Stimulated activated CD4-positive, alpha-beta T cell treated with anti-CD3 and anti-CD28 coated beads, Interleukin-1b, Interleukin-23, amount 100 ng/mL, for 4 hours (primary cell): Measurements from ENCODE around the gene AATK.

Source experiments
- DNase-seq, 2 donors: peaks; one replicate each; pipeline ENCODE4 v3.0.0-alpha.2; 2020; ENCODE audit warnings: low read depth in 2 of 2

The AATK gene

DNA sequence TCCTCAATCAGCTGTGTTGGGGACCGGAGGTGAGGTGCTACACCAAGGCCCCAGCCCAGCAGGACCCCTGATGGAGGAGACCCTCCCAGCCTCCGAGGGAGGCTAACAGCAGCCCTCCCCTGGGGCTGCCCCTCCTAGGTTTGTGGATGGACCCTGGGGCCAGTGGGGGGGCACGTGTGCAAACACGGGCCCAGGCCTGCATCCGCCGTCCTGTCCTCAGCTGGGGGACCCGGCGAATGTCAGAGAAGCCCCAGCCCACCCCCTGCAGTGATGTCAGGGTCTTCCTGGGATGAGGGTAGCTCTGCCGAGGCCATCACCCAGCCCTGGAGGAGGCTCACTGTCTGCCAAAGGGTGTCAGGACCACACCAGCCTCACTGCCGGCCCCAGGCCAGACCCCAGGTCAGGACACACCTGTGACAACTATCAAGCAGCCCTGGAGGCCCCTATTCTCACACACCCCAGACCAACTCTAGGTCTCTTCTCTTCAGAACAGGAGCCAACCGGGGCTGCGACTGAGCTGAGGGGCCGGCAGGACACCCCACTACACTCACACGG is 30.0 kb upstream of the AATK start:
- no peak for DNase-seq

DNA sequence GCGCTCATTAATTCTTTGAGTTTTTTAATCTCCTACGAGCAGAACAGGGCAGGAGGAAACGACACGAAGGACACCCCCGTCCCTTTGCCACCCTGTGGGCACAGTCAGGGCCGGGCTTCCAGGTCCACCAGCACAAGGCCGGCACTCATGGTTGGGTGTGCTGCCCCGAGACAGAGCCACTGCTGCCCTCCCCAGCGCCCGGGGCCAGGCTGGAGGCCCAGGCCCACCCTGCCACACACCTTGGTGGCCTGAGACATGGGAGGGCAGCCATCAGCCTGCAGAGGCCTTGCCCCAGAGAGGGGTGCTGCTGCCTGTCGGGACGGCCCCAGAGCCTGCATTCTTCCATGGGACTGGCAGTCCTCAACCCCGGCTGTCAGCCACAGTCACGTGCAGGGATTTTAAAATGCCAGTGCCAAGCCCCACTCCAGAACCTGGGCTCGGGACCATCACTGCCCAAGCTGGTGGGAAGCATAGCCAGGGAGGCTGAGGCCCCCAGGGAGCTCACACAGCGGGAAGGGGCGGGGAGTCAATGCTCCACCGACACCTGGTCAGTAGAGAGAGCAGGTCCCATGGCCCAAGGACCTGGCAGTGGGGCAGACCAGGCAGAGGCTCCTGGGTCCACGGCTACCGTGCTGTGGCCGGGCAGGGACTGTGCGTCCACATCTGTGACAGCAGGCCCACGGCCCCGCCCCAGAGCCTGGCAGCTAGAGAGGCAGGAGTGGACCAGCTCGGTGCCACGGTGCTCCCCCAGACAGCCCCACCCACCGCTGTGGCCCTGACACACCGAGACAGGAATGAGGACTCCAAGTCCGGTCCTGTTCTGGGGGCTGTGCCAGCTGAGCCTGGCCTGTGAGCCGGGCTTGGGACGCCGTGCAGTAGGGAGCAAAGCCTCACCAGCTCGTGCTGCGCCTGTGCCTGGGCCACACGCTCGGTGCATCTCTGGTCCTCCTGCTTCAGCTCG is 29.2 kb upstream of the AATK start:
- DNase-seq = no peak

DNA sequence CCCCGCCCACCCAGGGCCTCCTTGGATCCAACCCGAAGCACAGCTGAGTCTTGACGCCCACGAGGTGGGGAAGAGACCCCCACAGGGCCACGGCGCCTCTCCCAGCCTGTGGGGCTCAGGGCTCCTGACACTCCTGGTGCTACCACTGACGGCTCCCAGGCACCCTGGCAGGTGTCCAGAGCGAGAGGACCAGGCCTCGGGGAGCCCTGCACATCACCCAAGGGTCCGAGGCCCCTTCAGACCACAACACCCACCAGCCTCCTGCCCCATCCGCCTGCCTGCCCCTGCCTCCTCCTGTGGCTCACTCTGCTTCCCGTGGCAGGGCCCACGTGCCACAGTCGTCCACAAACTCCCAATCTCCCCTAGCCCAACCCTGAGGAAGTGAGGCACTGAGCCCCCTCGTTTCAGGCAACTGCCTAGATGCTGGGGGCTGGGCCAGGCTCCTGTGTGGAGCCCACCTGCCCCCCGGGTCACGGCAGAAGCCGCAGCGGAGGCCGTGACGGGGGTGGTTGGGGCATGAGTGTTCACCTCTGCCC is 28.3 kb upstream of the AATK start:
- DNase-seq = no peak

DNA sequence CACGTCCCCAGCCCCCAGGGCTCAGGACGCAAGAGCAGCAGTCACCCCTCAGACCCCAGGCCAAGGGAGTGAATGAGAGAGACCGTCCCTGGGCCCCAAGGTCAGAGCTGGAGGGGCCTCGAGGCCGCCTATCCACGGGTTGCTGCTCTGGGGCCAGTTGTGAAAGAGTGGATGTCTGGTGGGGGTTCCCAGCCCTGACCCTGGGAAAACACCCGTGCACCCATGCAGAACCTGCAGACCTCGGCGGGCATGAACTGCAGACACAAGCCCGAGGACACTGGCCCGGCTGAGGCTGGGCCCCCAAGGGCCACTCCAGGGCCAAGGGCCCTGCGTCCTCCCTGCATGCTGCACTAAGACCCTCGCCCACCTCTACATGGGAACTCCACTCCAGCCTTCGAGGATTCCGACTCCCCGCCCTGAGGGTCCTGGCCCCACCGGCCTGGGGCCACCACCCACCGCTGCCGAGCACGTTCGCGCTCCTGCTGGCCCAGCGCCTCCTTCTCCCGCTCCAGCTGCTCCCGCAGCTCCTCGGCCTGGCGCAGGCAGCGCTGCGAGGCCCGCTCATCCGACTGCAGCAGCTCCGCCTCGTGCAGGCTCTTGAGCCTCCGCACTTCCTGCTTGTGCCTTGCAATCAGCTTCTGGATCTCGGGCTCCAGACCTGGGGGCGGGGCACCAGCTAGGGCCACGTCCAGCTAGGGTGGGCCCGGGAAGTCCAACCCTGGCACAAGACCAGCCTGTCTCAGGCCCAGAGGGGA is 27.6 kb upstream of the AATK start:
- DNase-seq = no peak

DNA sequence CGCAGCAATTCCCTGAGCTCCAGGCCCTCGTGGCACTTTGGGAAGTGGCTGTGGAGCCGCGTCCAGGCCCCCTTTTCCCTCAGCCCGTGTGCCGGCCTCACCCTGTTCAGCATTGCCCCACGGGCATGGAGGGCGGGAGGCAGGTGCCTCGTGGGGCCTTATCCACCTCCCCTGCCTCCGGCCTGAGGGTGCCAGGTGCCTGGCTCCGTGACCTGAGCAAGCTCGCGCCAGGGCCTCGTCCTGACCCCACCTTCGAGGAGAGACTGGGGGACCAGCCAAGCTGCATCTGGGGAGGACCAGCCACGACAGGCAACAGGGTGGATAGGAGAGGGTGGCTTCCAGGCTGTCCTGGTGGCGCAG is 27.0 kb upstream of the AATK start:
- DNase-seq = no peak

DNA sequence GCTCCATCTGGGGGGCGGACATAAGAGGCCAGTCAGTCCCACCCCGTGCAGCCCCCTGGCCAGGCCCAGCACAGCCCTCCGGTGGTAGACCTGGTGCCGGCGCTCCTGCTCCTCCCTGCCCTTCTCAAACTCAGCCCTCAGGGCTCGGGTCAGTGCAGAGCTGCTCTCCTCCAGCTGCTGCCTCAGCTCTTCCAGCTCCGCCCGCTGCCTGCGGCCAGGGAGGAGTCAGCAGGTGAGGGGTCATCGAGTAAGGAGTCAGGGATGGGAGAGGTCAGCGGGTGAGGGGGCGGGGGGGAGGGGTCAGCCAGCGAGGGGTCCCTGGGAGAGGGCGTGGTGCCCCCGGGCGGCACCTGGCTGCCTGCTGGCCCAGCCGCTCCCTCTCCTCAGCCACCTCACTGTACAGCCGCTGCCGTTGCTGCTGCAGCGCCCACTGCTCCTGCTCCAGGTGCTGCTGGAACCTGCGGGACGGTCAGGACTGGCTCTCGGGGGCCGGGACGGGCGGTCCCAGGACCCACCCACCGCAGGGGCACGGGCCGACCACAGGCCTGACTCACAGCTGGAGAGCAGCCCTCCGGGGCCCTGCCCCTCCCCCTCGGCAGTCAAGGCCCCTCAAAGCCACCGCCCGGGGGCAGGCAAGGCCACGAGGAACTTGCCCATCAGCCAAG is 26.5 kb upstream of the AATK start:
- no peak for DNase-seq

DNA sequence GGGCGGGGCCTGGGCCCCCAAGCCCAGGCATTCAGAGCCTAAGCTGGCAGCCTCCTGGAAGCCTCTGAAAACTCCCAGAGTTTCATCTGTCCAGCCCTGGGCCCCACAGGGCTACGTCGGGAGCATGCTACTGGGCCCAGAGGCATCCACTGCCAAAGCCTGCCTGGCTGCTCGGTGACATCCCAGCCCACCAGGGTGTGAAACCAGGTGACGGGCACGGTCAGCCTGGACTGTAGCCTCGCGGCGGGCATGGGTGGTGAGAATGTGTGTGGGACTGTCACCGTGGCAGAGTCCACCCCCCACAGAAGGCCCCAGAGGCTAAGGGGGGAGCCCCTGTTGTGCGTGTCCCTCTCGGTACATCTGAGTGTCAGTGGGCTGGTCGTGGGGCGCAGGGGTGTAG is 25.6 kb upstream of the AATK start:
- DNase-seq = no peak

DNA sequence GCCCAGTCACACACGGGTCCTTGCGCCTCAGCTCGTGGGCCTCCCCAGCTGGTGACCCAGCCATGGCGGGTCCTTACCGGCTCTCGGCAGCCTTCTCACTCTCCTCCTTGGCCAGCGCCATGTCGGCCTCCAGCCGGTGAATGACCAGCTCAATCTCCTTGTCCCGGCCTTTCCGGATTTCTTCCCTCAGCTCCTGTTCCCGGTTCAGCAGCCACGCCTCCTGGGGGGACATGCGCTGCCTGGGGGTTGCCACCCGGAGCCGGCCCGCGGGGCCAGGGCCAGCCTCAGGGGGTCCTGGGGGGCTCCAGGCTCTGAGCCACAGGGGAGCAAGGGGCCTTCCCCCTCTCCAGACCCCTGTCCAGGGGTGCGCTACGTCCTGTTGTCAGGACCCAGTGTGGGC is 25.1 kb upstream of the AATK start:
- DNase-seq = no peak

DNA sequence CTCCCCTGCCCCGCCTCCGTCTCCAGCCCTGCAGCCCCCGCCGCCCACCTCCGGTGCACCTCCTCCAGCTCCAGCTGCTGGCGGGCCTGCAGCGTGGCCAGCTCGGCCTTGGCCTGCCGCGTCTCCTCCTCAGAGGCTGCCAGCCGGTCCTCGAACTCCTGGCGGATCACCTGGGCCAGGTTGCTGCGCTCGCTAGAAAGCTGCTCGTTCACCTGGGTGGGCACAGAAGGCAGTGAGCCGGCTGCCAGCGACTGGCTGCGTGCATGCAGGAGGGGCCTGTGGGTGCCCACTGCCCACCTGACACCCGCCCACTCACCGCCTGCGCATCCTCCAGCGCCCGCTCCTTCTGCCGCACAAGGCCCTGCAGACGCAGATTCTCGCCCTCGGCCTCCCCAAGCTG is 24.6 kb upstream of the AATK start:
- no peak for DNase-seq

DNA sequence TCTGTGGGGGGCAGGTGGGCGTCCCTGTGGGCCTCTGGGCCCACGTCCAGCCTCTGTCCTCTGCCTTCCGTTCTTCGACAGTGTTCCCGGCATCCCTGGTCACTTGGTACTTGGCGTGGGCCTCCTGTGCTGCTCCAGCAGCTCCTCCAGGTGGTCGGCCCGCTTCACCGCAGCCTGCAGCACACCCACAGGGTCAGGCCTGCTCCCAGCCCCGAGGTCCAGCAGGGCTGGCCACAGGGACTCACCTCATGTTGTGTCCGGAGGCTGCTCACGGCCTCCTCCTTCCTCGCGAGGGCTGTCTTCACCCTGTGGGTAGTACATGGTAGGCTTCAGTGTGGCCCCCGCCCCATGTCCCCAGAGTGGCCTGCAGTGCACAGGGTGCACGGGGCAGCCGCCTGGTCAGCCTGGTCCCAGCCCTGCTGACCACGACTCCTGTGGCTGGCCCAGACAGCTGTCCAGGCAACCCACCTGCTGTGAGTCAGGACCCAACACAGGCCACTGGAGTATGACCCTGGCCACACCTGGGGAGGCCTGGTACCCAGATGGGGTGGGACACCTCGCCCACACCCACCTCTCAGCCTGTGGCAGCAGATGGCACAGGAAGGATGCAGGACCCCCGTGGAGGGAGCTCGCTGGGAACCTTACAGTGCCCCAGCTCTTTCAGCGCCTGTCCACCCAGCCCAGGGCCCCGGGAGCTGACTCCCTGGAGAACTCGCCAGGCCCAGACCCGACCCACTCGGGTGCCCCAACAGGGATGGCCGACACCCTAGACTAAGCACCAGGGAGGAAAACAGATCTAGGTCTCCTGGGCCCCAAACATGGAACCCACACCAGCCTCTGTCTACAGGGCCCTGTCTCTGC is 23.9 kb upstream of the AATK start:
- no peak for DNase-seq

DNA sequence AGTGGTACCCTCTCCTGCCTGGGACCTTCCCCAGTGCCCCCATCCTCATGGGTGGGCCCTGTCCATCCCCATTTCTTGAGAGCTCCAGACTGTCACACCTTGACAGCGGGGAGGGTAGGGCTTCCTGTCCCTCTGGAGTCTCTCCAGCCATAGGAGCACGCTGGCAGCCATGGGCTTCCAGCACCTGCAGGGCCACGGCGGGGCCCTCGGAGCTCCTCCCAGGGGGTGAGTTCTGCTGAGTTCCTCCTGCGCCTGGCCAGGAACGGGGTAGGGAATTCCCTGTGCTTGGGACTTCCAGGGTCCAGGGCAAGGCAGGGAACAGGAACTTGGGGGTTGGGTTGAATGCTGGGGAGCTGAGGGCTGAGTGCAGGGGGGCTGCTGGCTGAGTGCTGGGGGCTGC is 23.0 kb upstream of the AATK start:
- DNase-seq = no peak

DNA sequence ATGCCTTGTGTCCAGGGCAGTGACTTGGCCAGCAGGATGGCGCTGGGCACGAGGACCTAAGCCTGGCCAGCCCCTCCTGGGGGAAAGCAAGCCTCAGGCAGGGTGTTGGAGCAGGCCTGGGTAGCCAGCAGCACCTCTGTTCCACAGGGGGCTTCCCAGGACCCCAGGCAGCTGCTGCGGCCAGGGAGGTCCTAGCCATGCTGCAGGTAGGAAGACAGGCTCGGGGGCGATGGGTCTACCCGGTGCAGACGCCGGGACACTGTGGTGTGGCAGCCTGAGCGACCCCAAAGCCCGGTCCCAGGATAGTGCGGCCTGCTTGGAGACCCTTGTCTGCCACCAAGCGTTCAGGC is 22.4 kb upstream of the AATK start:
- no peak for DNase-seq

DNA sequence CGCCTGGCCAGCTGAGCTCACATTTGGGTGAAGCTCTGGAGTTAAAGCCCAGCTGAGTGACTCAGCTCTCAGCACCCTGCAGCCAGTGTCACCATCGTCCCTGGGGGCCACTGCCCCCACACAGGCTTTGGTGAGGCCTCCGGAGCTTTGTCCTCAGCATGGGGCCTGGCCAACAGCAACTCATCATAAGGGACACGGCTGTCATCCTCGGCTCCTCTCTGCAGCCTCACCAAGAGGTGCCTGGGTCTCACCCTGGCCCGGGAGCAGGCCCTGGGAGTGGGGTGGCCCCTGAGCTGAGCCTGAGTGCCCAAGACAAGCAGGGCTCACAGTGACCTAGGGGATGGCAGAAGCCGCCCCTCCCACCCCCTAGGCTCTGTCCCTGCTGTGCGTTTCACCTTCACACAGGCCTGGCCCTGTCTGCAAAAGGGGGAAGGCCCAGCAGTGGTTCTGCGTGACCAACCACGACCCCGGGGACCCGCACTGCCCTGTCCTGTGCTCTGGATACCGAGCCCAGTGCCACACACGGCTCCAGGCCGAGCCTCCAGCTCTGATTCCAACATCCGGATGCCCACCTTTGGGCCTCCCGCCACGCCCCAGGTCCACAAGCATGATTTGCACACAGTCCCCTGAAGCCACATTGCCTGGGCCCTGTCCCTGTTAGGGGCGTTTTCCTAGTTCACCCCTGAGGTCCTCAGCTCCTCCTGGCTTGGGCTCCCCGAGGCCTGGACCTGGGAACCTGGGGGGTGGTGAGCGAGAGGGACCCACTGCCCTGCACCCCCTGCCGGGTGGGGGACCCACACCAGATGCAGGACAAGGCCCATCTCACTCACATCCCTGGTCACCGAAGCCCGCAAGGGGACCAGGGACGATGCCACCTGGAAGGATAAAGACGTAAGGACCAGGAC is 21.8 kb upstream of the AATK start:
- DNase-seq = no peak

DNA sequence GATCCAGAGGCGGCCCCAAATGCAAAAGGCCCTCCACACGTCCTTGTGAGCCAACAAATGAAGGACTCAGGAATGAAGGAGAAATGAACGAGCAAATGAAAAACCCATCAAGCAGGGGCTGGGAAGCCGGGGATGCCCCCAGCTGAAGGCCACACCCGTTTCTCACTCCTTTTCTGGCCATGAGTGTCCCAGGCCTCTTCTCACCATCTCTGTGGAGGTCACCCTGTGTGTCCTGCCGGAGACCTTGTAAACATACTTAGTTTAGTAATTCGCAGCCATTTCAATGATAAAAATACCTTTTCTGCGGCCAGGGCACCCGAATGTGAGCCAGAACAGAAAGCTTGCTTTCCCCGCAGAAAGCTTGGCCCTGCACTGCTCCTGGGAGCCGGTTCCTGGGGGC is 21.1 kb upstream of the AATK start:
- no peak for DNase-seq

DNA sequence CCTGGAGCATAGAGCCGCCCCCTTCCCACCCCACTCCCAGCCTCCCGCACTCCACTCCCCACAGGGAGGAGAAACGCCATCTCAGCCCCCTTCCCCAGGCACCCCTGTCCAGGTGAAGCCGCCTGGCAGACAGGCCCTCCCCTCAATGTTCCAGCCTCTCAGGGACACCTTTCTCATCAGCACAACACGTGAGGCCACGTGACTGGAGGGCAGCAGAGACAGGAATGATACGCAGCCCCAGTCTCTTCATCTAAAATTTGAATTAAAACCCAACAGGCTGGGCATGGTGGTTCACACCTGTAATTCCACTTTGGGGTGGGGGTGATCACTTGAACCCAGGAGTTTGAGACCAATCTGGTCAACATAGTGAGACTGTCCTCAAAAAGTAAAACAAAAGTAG is 20.2 kb upstream of the AATK start:
- no peak for DNase-seq

DNA sequence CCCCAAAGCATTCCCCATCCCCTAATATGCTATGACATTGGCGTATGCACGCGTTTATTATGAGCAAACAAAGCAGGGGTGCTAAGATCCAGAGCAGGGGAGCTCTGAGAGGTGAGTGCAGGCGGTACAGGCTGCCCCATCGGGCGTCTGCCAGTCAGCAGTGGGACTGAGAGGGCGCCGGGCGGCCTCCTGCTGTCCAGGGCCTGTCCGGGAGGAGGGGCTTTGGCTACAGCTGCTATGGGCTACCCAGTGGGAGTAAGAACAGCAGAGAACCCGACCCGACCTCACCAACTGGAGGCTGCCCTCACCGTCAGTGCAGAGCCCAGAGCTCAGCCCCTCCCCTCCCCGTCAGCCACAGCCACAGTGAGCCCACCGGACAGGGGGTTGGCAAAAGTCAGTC is 18.5 kb upstream of the AATK start:
- no peak for DNase-seq

DNA sequence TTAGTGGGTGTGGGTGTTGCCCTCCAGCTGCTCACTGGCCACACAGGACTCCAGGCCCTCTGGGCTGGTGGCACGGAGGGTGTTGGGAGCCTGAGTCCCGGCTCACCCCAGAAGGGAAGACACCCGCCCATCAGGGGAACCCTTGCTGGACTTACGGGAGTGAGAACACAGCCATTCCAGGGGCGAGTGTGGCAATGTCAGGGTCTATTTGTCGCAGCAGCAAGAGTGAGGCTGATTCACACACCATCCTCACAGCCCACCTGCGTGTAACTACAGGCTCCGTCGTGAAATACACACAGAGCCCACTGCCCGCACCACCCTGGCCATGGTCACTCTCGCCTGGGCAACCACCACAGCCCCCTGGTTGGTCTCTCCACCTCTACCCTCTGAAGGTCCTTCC is 17.8 kb upstream of the AATK start:
- DNase-seq = no peak

DNA sequence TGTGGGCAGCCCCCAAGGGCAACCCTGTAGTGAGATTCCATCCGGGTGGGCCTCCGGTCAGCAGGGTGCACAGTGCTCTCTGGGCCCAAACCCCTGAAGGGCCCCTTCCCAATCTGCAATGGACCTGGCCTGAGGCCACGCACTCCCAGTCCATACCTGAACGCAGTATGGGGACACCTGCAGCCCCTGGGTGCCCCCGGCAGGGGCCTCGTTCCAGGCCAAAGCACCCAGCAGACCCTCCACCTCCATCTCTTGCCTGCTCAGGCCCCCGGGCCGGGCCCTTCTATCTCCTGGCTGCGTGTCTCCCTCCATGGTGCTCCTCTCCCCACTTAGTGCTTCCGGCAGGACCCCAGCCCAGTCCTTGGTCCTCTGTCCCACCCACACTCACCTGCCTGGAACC is 17.3 kb upstream of the AATK start:
- DNase-seq = no peak

DNA sequence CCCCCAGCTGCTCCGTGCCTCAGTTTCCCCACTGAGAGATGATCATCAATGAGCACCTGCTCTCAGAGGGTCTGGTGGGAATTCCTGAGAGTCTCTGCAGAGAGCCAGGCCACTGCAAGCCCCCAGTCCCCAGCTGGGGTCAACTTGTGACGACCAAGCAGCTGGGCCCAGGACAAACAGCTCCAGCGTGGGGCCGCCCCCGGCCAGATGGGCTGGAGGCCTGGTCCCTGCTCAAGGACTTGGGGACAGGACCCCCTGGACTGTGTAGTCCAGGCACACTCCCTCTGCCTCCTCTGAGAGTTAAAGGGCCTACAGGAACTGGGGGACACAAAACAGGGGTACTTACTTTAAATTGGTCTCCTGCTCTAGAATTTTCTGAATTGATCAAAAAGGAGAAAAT is 16.6 kb upstream of the AATK start:
- DNase-seq = no peak

DNA sequence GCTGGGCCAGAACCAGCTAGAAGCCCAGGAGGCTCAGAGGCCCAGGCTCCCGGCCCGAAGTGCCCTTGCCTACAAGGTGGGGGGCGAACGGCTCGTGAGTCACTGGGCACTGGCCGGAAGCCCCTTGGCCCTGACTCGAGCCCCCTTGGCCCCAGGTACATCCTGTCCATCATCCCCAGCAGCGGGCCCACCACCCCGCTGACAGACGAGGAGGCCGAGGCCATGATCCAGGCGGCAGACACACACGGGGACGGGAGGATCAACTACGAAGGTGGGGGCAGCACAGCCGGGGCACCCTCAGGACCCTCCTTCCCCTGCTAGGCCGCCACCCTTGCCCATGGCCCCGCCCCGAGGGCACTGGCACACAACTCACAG is 15.8 kb upstream of the AATK start:
- no peak for DNase-seq
